Mesenteric fat pad (tissue), 1 donor: ENCODE data around the gene TEX19. TPM values are rescaled to one million over a fixed set of nuclear protein-coding genes. Genes with fewer than 3 reads are reported as not detected.

Experiments used
- DNase-seq: peaks from one replicate; pipeline ENCODE4 v3.0.0-alpha.2; 2020; ENCODE audit warnings: low spot score
- long read RNA-seq: library from polyadenylated mRNA; unstranded; transcript quantifications from one replicate; pipeline ENCODE4 v2.0.0, GENCODE V29; 2020
- total RNA-seq: library from RNA; stranded (reverse); fragmentation: NEBNext Ultra II Directional; extraction: Animal tissue kit (Norgen Biotek cat#: 25700); gene quantifications from one replicate; pipeline ENCODE4 v1.2.1, GENCODE V29; 2021
- donor health status: DM: yes; HTN: yes; CAD: no.

Gene TEX19, protein sequence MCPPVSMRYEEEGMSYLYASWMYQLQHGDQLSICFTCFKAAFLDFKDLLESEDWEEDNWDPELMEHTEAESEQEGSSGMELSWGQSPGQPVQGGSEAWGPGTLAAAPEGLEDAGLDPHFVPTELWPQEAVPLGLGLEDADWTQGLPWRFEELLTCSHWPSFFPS
- not detected for total RNA-seq
- long read RNA-seq, result 0 reads

DNA sequence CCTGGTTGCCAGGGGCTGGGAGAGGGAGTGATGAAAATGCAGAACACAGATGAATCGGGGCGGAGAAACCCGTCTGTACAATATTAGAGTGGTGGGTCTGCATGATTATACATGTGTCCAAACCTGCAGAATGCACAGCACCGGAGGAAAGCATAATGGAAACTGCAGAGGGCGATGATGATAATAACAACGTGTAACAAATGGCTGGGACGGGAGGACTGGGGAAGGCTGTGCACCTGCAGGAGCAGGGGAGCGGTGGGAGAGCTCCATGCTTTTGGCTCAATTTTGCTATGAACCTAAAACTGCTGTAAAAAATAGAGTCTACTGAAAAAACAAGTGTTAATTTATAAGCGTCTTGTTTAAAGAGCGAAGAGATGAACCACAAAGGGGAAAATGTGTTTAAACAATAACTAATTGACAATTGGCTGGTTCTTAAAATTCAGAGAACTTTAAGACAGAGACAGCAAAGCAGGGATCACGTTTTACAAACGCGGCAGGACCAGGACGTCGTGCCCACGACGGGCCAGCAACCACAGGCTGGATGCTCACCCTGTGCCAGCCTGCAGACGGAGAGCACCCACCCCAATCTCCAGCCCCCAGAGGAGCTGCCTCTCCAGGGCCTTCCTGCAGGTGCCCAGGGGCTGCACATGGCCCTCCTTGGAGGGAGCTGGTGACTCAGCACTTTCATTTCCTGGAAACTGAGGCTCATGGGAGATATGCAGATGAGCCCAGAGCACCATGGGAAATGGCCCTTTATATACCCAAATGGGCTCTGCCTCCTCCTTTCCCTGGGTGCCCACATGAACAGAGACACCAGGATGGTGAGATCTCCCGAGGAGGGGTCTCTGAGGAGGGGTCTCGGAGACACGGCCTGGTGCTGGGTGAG, at the start of gene TEX19:
Gene TEX19, plus strand, starts transcription at position 783 of the 886 bp plus-strand sequence. CDS start 2,904 bp downstream, outside the sequence.
- DNase-seq, result no peak

DNA sequence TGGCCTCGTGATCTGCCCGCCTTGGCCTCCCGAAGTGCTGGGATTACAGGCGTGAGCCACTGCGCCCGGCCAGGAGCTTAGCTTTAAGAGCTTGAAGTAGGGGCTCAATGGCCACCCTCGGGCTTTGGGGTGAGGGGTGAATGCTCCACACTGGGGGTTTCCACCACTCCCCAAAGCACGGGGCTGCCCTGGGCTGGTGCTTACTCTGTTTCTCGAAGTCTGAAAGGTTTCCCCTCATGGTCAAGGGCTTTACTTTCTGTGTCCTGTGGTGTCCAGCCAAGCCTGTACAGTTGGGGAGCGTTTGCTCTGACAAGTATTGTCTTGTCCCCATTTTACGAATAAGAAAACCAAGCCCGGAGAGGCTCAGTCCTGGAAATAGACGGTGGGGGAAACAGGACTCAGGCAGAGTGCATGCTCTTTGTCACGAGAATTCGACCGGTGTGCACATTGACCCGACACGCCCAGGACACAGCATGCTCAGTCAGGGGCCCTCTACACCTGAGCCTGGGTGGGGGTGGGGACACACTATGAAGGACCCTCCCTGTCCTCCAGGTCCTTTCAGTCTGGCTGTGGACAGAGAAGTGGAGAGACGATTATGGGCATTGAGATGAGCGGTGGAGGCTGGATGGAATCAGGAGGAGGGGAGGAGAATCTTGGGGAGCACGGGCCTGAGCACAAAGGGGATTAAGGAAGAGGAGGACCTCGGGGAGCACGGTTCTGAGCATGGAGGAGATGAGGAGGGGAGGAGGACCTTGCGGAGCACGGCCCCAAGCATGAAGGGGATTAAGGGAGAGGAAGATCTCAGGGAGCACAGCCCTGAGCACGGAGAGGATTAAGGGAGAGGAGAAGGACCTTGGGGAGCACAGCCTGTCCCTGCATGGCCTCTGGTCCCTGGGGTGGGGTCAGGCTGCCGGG, 49.1 kb upstream of the TEX19 start:
- DNase-seq, result no peak

DNA sequence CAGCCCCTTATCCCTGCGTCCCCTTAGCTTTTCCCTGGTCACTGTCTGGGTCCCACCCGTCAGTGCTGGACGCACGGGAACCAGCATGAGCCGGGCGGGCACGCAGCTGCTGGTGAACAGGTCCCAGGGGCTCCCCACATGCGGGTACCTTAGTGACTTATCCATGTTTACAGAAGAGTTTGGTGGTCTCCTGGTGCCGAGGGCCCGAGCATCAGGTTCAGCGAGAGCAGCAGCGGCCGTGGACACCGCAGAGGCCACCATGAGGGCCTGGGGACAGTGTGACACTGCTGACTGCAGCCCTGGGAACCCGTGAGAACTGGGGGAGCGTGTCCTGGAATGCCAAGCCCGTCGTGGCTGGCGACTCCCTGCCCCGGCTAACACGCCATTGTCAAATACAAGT, 48.2 kb upstream of the TEX19 start:
- DNase-seq, result no peak

DNA sequence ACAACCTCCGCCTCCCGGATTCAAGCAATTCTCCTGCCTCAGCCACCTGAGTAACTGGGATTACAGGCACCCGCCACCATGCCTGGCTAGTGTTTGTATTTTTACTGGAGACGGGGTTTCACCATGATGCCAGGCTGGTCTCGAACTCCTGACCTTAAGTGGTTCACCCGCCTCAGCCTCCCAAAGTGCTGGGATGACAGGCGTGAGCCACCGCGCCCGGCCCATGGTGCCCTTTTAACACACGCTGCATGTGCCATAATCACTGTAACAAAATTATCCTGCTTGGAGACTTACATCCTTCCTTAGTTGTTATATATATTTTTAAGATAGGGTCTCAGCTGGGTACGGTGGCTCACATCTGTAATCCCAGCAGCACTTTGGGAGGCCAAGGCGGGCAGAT, 47.1 kb upstream of the TEX19 start:
- DNase-seq, result no peak

DNA sequence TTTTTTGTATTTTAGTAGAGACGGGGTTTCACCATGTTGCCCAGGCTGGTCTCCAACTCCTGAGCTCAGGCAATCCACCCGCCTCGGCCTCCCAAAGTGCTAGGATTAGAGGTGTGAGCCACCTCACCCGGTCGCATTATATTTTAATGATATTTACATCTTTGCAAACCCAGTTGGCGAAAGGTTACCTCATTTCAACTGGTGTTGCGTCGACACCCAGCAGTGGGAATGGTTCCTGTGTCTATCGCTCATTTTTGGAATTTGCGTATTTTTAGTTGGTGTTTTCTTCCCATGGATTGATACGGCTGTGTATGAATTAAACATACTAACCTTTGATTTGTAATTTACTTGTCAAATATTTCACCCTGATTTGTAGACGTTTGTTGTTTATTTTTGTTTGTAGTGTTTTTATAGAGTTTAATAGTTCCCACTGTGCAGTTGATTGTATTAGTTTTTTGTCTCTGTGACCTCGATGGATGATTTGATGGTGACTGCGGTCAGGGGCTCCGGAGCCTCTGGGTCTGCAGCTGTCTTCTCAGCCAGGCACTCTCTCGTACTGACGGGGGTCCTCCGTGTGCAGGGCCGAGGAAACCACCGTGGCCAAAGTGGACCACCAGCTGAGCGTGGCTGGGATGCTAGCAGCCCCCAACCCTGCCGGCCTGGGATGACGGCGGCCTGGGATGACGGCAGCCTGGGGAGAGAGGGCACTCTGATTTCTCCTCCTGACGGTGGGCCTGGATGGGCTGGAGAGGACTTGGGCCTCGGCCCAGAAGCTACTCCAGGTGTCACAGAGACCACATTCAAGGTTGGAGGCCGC, 45.6 kb upstream of the TEX19 start:
- no peak for DNase-seq

DNA sequence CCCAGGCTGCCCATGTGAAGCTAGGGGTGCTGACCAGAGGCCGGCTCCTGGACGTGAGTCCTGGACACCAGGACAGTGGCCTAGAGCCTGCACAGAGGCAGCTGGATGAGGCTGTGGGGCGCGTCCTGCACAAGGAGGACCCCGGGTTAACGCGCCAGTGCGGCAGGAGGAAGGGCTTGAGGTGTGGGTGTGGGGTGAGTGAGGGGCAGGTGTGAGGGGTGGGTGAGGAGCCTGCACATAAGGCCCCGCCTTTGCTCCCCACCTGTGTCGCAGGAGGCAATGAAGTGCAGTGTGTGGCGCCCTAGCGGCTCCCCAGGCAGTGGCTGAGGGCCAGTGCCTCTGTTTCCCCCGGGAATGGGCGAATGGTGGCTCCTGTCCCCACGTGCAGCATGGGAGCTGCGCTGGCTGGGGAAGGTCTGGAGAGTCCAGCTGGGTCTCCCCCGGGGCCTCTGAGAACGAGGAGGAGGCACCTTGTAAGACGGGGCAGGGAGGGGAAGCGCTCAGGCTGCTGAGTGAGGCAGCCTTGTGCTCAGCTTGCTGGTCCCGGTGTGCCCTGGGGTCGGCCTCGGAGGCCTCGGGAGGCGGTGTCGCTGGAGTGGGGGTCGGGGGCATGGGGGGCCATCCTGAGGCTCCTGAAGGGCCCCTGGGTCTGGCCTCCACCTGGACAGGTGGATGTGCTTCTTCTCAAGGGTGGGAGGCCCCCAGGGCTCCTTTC, 44.9 kb upstream of the TEX19 start:
- DNase-seq, result no peak

DNA sequence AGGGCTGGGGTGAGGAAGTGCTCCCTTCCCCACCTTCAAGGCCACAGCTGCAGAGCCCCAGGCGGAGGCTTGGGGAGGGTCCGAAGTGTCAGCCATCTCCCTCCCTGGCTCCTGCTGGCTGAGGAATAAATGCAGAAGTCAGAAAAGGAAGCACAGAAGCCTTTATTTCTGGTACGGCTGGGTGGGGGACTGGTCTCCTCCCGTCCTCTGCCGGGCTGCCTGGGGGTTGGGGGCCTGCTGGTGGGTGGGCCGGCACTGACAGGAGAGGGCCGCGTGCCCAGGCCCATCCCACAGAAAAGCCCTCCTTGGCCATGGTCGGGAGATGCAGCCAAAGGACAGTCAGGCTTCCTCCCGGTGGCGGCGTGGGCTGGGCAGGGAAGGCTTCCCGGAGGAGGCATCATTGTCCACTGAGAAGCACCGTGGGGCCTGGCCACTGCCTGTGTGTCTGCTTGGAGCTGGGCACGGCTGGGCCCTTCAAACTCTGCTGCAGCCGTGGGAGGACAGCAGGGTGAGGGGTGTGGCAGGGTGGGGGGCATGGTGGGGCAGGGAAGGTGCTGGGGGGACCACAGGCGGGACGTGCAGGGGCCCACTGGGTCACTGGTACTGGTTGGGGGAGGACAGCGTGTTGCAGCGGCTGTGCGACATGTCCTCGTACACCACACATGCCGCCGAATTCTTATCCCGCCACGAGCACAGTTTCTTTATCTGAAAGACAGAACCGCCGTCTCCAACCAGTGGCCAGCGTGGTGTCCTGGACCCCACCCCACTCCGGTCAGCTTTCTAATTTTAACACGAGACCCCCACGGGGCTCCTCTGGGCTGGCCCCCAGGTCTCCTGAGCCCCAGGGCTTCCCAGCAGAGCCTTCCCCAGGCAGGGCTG, 44.1 kb upstream of the TEX19 start:
- DNase-seq, result no peak

DNA sequence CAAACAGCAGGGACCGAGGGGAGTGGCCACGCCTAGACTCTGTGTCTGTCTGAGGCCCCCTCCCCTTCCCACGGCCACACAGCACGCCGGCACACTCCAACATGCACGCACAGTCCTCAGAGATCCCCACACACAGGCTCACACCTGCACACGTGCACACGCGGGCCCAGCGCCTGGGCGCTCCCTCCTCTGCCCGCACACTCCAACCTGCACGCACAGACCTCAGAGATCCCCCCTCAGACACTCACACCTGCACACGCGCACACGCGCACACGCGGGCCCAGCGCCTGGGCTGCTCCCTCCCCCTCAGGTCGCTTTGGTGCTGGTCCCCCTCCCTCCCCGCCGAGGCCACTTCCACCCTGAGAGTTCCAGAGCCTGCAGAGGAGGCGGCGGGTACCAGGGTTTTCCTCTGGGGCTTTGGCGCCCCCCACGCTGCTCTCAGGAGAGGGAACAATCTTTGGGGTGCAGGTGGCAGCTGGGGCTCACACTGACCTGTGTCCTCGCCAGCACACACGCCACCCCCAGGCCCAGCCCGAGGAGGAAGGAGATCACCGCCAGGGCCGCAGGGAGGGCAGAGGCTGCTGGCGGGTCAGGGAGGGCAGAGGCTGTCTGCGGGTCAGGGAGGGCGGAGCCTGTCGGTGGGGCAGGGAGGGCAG, 43.2 kb upstream of the TEX19 start:
- DNase-seq, result no peak

DNA sequence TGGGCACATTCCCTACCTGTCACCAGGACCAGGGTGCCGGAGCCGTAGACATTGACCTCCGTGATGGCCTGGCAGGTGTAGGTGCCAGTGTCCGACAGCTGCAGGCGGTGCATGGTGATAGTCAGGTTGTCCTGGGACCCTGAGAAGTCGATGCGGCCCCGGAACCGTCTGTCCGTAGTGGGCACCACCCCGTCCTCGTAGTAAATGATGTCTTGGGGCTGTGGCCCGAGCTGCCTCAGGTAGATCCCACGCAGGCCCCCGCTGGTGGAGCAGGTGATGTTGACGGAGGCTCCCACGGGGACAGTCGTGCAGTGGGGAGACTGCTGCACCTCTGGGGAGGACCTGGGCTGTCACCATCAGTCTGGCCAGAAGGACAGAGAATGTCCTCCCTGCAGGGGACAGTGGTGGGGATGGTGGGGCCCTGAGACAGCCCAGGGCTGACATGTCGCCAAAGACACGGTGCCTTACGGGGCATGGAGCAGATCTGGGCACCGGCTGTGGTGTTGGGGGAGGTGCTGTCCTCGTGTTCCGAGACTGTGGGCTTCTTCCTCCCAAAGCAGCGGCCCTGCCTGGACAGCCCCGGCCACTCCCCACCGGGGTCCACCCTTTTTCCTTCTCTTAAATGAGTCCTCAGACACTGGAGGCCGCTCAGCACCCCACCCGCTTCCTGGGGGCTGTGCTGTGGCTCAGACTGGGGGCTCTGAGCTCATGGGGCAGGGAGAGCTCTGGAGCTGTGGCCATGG, 42.2 kb upstream of the TEX19 start:
- DNase-seq, result no peak

DNA sequence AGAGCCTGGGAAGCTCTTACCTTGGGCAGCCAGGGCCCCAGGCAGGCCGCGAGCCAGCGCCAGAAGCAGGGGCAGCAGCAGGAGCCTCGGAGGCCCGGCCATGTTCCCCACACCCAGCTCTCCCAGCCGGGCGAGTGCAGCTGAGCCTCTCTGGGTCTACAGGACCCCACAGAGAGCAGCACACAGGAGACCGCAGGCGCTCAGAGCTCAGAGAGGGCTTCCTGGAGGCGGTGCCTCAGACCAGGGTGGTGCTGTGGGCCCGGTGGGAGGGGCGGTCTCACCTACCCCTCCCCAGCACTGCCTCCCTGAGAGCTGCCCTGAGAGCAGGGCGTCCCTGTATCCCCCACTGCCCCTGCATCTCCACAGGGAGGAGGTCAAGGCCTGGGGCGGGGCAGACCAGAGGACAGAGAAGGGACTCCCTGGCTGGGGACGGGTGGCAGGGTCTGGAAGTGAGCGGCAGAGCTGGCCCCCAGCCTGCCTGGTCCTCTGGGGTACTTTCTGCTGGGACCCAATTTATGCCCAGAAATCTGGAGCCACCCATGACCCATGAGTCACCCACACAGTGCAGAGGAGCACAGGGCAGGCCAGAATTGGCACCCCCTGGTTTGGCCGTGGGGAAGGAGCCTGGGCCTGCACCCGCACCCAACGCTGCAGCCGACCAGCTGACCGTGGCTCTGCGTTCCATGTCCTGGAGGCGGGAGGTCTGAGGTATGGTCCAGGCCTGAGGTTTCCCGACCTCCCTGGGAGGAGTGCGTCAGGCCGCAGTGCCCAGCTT, 41.5 kb upstream of the TEX19 start, which contains the start of gene CD7:
Gene CD7, minus strand, starts transcription at position 215 of the 775 bp plus-strand sequence. Its CDS starts 113 bp downstream, at position 102.
- no peak for DNase-seq

DNA sequence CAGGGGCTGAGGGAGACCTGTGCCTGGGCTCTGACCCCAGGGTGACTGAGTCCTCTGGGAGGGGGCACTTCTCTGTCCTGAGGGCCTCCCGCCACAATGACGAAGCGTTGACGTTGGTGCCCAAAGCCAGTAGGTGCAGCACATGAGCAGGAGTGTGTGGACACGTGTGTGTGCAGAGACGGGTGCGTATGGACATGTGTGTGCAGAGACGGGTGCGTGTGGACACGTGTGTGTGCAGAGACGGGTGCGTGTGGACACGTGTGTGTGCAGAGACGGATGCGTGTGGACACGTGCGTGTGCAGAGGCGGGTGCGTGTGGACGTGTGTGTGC, 40.9 kb upstream of the TEX19 start:
- DNase-seq, result no peak

DNA sequence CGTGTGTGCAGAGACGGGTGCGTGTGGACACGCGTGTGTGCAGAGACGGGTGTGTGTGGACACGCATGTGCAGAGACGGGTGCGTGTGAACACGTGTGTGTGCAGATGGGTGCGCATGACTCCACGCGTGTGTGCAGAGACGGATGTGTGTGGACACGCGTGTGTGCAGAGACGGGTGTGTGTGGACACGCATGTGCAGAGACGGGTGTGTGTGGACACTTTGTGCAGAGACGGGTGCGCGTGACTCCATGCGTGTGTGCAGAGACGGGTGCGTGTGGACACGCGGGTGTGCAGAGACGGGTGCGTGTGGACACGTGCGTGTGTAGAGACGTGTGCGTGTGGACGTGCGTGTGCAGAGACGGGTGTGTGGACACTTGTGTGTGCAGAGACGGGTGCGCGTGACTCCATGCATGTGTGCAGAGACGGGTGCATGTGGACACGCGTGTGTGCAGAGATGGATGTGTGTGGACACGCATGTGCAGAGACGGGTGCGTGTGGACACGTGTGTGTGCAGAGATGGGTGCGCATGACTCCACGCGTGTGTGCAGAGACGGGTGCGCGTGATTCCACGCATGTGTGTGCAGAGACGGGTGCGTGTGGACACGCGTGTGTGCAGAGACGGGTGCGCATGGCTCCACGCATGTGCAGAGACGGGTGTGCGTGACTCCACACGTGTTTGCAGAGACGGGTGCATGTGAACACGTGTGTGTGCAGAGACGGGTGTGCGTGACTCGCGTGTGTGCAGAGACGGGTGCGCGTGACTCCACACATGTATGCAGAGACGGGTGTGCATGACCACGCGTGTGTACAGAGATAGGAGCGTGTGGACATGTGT, 40.1 kb upstream of the TEX19 start:
- DNase-seq, result no peak

DNA sequence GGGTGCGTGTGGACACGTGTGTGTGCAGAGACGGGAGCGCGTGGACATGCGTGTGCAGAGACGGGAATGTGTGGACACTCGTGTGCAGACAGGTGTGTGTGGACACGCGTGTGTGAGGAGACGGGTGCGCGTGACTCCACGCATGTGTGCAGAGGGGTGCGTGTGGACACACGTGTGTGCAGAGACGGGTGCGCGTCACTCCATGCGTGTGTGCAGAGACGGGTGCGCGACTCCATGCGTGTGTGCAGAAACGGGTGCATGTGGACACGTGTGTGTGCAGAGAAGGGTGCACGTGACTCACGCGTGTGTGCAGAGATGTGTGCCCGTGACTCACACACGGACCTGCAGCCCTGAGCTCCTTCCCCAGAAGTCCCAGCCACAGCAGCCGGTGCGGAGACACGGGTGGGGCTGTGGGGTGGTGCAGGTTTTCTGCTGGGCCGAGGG, 39.4 kb upstream of the TEX19 start:
- DNase-seq, result no peak

DNA sequence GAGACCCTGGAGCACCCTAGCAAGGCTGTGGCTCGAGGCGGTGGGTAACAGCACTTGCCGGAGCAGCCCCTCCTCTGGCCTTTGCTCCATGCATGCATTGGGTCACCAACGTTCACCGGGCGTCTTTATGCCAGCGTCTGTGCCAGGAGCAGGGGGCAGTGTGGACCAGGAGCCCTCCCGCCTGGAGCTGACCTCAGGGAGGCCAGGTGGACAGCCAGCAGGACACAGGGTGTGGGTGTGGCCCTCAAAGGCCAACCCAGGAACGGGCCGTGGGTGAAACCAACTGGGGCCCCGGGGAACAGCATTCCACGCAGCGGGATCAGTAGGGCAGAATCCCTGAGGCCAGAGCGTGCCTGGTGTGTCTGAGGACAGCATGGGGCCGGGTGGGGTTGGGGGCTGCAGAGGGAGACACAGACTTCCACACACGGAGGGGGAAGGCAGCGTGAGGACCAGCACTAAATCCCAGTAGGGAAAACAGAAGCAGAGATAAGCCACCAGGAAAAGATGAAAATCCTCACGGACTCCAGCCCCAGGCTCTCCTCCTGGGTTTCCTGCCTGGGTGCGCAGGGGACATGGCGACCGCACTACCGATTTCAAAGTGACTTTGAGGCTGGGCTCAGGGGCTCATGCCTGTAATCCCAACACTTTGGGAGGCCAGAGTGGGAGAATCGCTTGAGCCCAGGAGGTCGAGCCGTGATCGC, 38.8 kb upstream of the TEX19 start:
- DNase-seq, result no peak
